ENCODE measurements around the gene NR1H2. TPM values are rescaled to one million over a fixed set of nuclear protein-coding genes. Genes with fewer than 3 reads are reported as not detected.

Gene NR1H2
- total and polyA plus RNA-seq, 7 donors, result 74.9 to 153 (median 135) TPM

DNA sequence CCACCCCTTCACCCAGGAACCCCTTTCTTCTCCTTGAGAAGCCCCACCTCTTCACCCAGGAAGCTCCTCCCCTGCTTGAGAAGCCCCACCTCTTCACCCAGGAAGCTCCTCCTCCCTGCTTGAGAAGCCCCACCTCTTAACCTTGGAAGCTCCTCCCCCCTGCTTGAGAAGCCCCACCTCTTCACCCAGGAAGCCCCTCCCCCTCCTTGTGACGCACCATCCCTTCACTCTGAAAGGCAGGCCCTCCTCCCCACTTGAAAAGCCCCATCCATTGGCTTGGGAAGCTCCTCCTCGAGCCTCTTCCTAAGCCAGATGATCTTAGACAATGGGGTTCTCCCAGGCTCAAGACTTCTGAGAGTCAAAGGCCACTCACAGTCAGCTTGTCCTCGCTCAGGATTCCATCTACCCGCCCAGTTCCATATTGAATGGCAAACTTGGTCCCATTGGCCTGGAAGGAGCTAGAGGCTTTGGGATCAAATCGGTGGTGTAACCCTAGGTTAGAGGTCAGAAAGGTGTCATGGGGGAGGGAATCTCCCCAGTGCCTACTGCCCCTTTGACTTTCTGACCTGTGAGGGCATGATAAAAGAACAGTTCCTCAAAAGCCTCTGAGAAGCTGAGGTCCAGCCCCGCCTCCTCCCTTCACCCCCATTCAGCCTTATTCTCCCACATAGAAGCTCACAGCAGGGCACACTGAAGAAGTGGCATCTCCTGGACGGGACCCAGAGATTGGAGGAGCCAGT lies 14.8 kb upstream of the NR1H2 start:
- WGBS, 3 donors, result 85 to 87% (median 87%) methylated on average over 6 to 7 of the region's 7 CpGs
- peaks cover 7% of the 10 kb centered on the region for H3K4me1 ChIP-seq
- intact Hi-C loops (cut with DNase I), result loop anchor here in 1 of 2 donors (10.0 kb wide), 1 partner anchor 193 kb away; no protein-coding TSS in a partner anchor
- H3K9me3 ChIP-seq, result no peaks in the 10 kb centered on the region
- H3K27ac ChIP-seq, result no peak overlapping the region
- H3K27me3 ChIP-seq (ENCODE audit: insufficient read depth in 3 of 3, low read length in 2 of 3), result no peaks in the 10 kb centered on the region
- no peak for DNase-seq
- H3K4me3 ChIP-seq, result no peak overlapping the region
- ATAC-seq, result no peak
- H3K36me3 ChIP-seq (ENCODE audit: insufficient read depth in 1 of 2, low read depth in 1 of 2), result no peaks in the 10 kb centered on the region
- no peak for TF ChIP-seq CTCF (IDR thresholded peaks at IDR 0.05)

DNA sequence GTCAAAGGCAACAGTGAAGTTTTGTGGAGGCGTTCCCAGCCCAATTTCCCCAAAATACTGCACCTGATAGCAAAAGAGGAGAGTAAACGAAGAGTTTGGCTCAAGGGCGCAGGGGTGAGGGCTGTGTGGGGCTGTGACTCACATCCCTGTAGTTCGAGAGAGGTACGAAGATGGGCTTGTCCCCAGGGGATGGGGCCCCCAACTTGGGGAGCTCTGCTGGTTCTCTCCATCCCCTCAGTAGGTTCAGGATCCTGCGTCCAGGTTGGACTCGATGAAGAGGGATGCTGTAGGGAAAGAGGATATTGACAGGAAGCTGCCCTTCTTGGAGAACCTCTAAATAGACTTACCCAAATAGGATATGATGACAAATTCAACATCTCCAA lies 14.2 kb upstream of the NR1H2 start:
- no peaks in the 10 kb centered on the region for H3K9me3 ChIP-seq
- no peaks in the 10 kb centered on the region for H3K27me3 ChIP-seq (ENCODE audit: insufficient read depth in 3 of 3, low read length in 2 of 3)
- peaks cover 7% of the 10 kb centered on the region for H3K4me1 ChIP-seq
- no peaks in the 10 kb centered on the region for H3K36me3 ChIP-seq (ENCODE audit: insufficient read depth in 1 of 2, low read depth in 1 of 2)
- intact Hi-C loops (cut with DNase I), result loop anchor here in 1 of 2 donors (10.0 kb wide), 1 partner anchor 193 kb away; no protein-coding TSS in a partner anchor
- no peak for TF ChIP-seq CTCF (IDR thresholded peaks at IDR 0.05)
- 80 to 87% (median 83%) methylated on average over 7 of the region's 7 CpGs for WGBS, 3 donors
- ATAC-seq (no peak), DNase-seq (no peak)
- H3K27ac ChIP-seq, result no peak overlapping the region
- H3K4me3 ChIP-seq, result no peak overlapping the region

DNA sequence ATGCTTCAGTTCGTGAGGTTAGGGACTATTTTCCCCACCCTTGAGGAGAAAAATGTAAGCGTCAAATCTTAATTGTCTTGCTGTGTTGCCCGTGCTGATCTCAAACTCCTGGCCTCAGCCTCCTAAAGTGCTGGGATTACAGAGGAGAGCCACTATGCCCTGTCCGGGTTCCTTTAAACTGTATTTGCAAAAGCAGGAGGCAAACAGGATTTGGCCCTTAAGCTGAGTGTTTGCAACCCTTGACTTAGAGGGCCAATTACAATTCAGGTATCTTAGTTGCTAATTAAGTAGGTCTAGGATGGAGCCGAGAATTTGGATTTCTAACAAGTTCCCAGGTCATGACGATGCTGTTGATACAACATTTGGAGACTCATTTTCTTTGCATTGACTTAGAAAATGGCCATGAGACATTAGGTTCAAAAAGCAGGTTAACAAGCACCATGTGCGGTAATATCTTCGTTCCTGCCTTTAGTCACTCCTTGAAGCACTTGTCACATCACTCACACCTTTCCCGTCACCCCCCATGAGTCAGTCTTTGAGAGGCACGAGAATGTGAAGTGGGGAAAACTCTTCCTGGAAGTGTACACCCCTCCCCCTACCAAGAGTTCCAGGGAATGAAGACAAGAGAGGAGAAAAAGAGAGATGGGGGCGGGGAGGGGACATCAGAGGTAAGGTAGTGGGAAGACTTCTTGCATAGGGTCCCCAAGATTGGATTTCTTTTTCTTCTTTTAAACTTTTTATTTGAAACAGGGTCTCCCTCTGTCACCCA lies 13.4 kb upstream of the NR1H2 start:
- no peaks in the 10 kb centered on the region for H3K9me3 ChIP-seq
- DNase-seq (no peak), ATAC-seq (no peak)
- H3K27me3 ChIP-seq (ENCODE audit: insufficient read depth in 3 of 3, low read length in 2 of 3), result no peaks in the 10 kb centered on the region
- intact Hi-C loops (cut with DNase I), result loop anchor here in 1 of 2 donors (10.0 kb wide), 1 partner anchor 192 kb away; no protein-coding TSS in a partner anchor
- 55 to 65% (median 55%) methylated on average over 11 of the region's 11 CpGs for WGBS, 3 donors
- H3K36me3 ChIP-seq (ENCODE audit: insufficient read depth in 1 of 2, low read depth in 1 of 2), result no peaks in the 10 kb centered on the region
- peaks cover 7% of the 10 kb centered on the region for H3K4me1 ChIP-seq
- H3K27ac ChIP-seq, result no peak overlapping the region
- H3K4me3 ChIP-seq, result no peak overlapping the region
- no peak for TF ChIP-seq CTCF (IDR thresholded peaks at IDR 0.05)

GRCh38 chr19:50365434-50366306 lies 10.6 kb upstream of the NR1H2 start, which contains the start of gene NAPSA:
Gene NAPSA, minus strand, starts transcription at chr19:50365639. Its CDS starts 18 bp downstream, at chr19:50365621.
- intact Hi-C loops (cut with DNase I), result loop anchor here (5.0 to 10.0 kb wide), 5 partner anchors 97 to 417 kb away; partner anchors contain the start of genes EMC10 (in 1 of the 2) and GARIN5A (in 1 of the 2)
- H3K4me1 ChIP-seq, result no peaks in the 10 kb centered on the region
- no peak within 1 kb of the TSS for H3K4me3 ChIP-seq
- H3K36me3 ChIP-seq (ENCODE audit: insufficient read depth in 1 of 2, low read depth in 1 of 2), result no peaks in the 10 kb centered on the region
- no peak for DNase-seq
- no peaks in the 10 kb centered on the region for H3K9me3 ChIP-seq
- no peak within 1 kb of the TSS for H3K27ac ChIP-seq
- no peak for TF ChIP-seq CTCF (IDR thresholded peaks at IDR 0.05)
- ATAC-seq, result no peak
- no peaks in the 10 kb centered on the region for H3K27me3 ChIP-seq (ENCODE audit: insufficient read depth in 3 of 3, low read length in 2 of 3)
- WGBS, 3 donors, result 77 to 85% (median 80%) methylated on average over 11 of the region's 11 CpGs

Measured in psoas muscle (tissue), 8 donors.